Measurements from ENCODE around the gene CRACDL. TPM values are rescaled to one million over a fixed set of nuclear protein-coding genes. Genes with fewer than 3 reads are reported as not detected.

CRACDL gene
- total RNA-seq, 1 experiment from 2014 or later, result 2.4 TPM

DNA sequence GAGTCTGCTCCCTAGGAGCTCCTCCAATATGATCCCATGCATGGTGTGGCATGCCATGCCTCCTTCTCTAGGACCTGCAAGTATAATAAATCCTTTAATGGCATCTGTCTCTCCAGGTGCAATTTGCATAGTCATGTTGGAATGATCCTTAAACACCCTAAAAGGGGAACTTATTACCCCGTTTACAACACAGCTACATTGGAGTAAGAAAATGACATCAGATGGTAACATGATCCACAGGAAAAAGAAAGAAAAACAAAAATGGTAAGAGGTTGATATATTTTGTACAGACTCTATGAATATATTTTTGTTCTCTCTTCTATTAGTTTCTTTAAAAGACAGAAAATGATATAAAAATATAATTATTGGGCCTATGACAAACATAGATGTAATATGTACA lies 79.0 kb downstream of the CRACDL start:
- BruUV-seq (replicated peaks), result no TSS peak
- Histone ChIP-seq H3K27ac (ENCODE audit: low read length) (no peak overlapping the region), H3K9me3 (ENCODE audit: control insufficient read depth, insufficient read depth, low read depth, low read length) (no peaks in the 10 kb centered on the region), H3K4me1 (ENCODE audit: control insufficient read depth, insufficient read depth, low read length) (no peaks in the 10 kb centered on the region), H3K36me3 (ENCODE audit: control insufficient read depth, insufficient read depth, low read length) (no peaks in the 10 kb centered on the region), H3K27me3 (ENCODE audit: control insufficient read depth, insufficient read depth, low read length) (no peaks in the 10 kb centered on the region; the same call in 1 of the 2 replicates), H3K4me3 (ENCODE audit: low read depth in 2 of 2, low read length in 2 of 2) (no peak overlapping the region)
- POLR2A ChIA-PET, result no interaction called here
- intact Hi-C loops (cut with micrococcal nuclease; ENCODE audit: unreplicated experiment), result no loop called here
- in situ Hi-C loops (cut with HindIII; ENCODE audit: low pct_unique_long_range_greater_than_20kb, low sequenced_read_pairs), result no loop called here
- DNase-seq (ENCODE audit: low read depth, low spot score) (no peak), ATAC-seq (no peak)
- TF ChIP-seq, protein P1, sequence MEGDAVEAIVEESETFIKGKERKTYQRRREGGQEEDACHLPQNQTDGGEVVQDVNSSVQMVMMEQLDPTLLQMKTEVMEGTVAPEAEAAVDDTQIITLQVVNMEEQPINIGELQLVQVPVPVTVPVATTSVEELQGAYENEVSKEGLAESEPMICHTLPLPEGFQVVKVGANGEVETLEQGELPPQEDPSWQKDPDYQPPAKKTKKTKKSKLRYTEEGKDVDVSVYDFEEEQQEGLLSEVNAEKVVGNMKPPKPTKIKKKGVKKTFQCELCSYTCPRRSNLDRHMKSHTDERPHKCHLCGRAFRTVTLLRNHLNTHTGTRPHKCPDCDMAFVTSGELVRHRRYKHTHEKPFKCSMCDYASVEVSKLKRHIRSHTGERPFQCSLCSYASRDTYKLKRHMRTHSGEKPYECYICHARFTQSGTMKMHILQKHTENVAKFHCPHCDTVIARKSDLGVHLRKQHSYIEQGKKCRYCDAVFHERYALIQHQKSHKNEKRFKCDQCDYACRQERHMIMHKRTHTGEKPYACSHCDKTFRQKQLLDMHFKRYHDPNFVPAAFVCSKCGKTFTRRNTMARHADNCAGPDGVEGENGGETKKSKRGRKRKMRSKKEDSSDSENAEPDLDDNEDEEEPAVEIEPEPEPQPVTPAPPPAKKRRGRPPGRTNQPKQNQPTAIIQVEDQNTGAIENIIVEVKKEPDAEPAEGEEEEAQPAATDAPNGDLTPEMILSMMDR (IDR thresholded peaks at IDR 0.05), result no peak
- TF ChIP-seq TCF7L2 (IDR thresholded peaks at IDR 0.05; ENCODE audit: low read depth, low read length), result no peak
- TF ChIP-seq POLR2AphosphoS5 (IDR thresholded peaks at IDR 0.05; ENCODE audit: low read depth, low read length), result no peak
- CTCF ChIA-PET, result no interaction called here

DNA sequence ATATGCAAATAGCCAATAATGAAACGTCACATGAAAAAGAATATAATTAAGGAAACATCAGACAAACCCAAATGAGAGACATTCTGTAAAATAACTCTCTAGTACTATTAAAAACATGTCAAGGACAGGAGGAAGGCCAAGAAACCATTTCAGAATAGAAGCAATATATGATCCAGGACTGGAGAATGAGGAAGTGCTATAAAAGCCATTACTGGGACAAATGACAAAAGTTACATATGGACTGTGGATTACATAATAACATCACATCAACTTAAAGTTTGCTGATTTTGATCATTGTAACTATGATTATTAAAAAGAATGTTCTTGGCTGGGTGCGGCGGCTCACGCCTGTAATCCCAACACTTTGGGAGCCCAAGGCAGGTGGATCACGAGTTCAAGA lies 81.3 kb downstream of the CRACDL start:
- DNase-seq (ENCODE audit: low read depth, low spot score) (no peak), ATAC-seq (no peak)
- H3K36me3 ChIP-seq (ENCODE audit: control insufficient read depth, insufficient read depth, low read length), result no peaks in the 10 kb centered on the region
- POLR2A ChIA-PET, result interaction anchor here (0.6 kb wide), 1 partner anchor 123 kb away, joined by 3 read pairs; no protein-coding TSS in a partner anchor
- H3K27me3 ChIP-seq (ENCODE audit: control insufficient read depth, insufficient read depth, low read length), result peaks cover 4% of the 10 kb centered on the region; the same call in 1 of the 2 replicates
- TF ChIP-seq, protein P2, sequence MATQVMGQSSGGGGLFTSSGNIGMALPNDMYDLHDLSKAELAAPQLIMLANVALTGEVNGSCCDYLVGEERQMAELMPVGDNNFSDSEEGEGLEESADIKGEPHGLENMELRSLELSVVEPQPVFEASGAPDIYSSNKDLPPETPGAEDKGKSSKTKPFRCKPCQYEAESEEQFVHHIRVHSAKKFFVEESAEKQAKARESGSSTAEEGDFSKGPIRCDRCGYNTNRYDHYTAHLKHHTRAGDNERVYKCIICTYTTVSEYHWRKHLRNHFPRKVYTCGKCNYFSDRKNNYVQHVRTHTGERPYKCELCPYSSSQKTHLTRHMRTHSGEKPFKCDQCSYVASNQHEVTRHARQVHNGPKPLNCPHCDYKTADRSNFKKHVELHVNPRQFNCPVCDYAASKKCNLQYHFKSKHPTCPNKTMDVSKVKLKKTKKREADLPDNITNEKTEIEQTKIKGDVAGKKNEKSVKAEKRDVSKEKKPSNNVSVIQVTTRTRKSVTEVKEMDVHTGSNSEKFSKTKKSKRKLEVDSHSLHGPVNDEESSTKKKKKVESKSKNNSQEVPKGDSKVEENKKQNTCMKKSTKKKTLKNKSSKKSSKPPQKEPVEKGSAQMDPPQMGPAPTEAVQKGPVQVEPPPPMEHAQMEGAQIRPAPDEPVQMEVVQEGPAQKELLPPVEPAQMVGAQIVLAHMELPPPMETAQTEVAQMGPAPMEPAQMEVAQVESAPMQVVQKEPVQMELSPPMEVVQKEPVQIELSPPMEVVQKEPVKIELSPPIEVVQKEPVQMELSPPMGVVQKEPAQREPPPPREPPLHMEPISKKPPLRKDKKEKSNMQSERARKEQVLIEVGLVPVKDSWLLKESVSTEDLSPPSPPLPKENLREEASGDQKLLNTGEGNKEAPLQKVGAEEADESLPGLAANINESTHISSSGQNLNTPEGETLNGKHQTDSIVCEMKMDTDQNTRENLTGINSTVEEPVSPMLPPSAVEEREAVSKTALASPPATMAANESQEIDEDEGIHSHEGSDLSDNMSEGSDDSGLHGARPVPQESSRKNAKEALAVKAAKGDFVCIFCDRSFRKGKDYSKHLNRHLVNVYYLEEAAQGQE (IDR thresholded peaks at IDR 0.05; ENCODE audit: insufficient read depth in 1 of 2, low read depth in 2 of 2, low read length in 1 of 2), result no peak
- TF ChIP-seq, protein P1 (IDR thresholded peaks at IDR 0.05), result no peak
- no peak for TF ChIP-seq SIN3A (IDR thresholded peaks at IDR 0.05; ENCODE audit: borderline replicate concordance, insufficient read depth, low read depth, low read length)
- no peak overlapping the region for H3K27ac ChIP-seq (ENCODE audit: low read length)
- no peaks in the 10 kb centered on the region for H3K9me3 ChIP-seq (ENCODE audit: control insufficient read depth, insufficient read depth, low read depth, low read length)
- in situ Hi-C loops (cut with HindIII; ENCODE audit: low pct_unique_long_range_greater_than_20kb, low sequenced_read_pairs), result no loop called here
- CTCF ChIA-PET, result interaction anchor here (0.6 kb wide), 1 partner anchor 198 kb away, joined by 4 read pairs; no protein-coding TSS in a partner anchor
- no peak overlapping the region for H3K4me3 ChIP-seq (ENCODE audit: low read depth in 2 of 2, low read length in 2 of 2)
- no peaks in the 10 kb centered on the region for H3K4me1 ChIP-seq (ENCODE audit: control insufficient read depth, insufficient read depth, low read length)
- intact Hi-C loops (cut with micrococcal nuclease; ENCODE audit: unreplicated experiment), result no loop called here
- no TSS peak for BruUV-seq (replicated peaks)

Data from Panc1 (cell line).